ENCODE results near the gene KRT77.

KRT77 gene

GRCh38 chr12:52708010-52708409, 4.7 kb upstream of the KRT77 start:
- H3K9me3 Mint-ChIP-seq, result no peaks in the 10 kb centered on the region
- no peaks in the 10 kb centered on the region for H3K36me3 Mint-ChIP-seq
- no peaks in the 10 kb centered on the region for H3K27me3 Mint-ChIP-seq
- no peak overlapping the region for H3K4me3 Mint-ChIP-seq
- no peak overlapping the region for H3K27ac Mint-ChIP-seq
- peaks cover 36% of the 10 kb centered on the region for H3K4me1 Mint-ChIP-seq

GRCh38 chr12:52704464-52704863, 1.1 kb upstream of the KRT77 start:
- H3K36me3 Mint-ChIP-seq, result no peaks in the 10 kb centered on the region
- H3K9me3 Mint-ChIP-seq, result no peaks in the 10 kb centered on the region
- H3K4me1 Mint-ChIP-seq, result peaks cover 34% of the 10 kb centered on the region
- H3K4me3 Mint-ChIP-seq, result no peak overlapping the region
- no peak overlapping the region for H3K27ac Mint-ChIP-seq
- H3K27me3 Mint-ChIP-seq, result no peaks in the 10 kb centered on the region

- Mint-ChIP-seq H3K27ac (peak overlapping the region; percentile 35), H3K4me1 (peaks cover 31% of the 10 kb centered on the region), H3K4me3 (no peak overlapping the region), H3K36me3 (no peaks in the 10 kb centered on the region), H3K27me3 (no peaks in the 10 kb centered on the region), H3K9me3 (no peaks in the 10 kb centered on the region)
Measured at GRCh38 chr12:52703878-52704277, 554 bp upstream of the KRT77 start.

- Mint-ChIP-seq H3K27ac (no peak overlapping the region), H3K4me1 (peaks cover 15% of the 10 kb centered on the region), H3K9me3 (no peaks in the 10 kb centered on the region), H3K27me3 (no peaks in the 10 kb centered on the region), H3K4me3 (no peak overlapping the region), H3K36me3 (no peaks in the 10 kb centered on the region)
Measured at GRCh38 chr12:52702338-52702737, 986 bp downstream of the KRT77 start.

- Mint-ChIP-seq H3K27ac (peak overlapping the region; percentile 30), H3K4me3 (no peak overlapping the region), H3K9me3 (no peaks in the 10 kb centered on the region), H3K36me3 (no peaks in the 10 kb centered on the region), H3K4me1 (peaks cover 11% of the 10 kb centered on the region), H3K27me3 (no peaks in the 10 kb centered on the region)
Measured at GRCh38 chr12:52701281-52701680, 2.0 kb downstream of the KRT77 start.

- H3K4me3 Mint-ChIP-seq, result no peak overlapping the region
Measured at GRCh38 chr12:52699960-52700359, 3.4 kb downstream of the KRT77 start.

GRCh38 chr12:52699373-52699772, 4.0 kb downstream of the KRT77 start:
- Mint-ChIP-seq H3K36me3 (no peaks in the 10 kb centered on the region), H3K27me3 (no peaks in the 10 kb centered on the region), H3K27ac (no peak overlapping the region), H3K4me1 (peaks cover 8% of the 10 kb centered on the region), H3K9me3 (no peaks in the 10 kb centered on the region), H3K4me3 (no peak overlapping the region)

More at GRCh38 chr12:52699960-52700359, 3.4 kb downstream of the KRT77 start:
- Mint-ChIP-seq H3K27me3 (no peaks in the 10 kb centered on the region), H3K36me3 (no peaks in the 10 kb centered on the region), H3K4me1 (peaks cover 8% of the 10 kb centered on the region), H3K9me3 (no peaks in the 10 kb centered on the region), H3K27ac (no peak overlapping the region)

GRCh38 chr12:52698651-52699340, 4.5 kb downstream of the KRT77 start:
- Mint-ChIP-seq H3K36me3 (no peaks in the 10 kb centered on the region), H3K4me1 (peaks cover 5% of the 10 kb centered on the region), H3K27ac (no peak overlapping the region), H3K9me3 (no peaks in the 10 kb centered on the region), H3K4me3 (no peak overlapping the region), H3K27me3 (no peaks in the 10 kb centered on the region)

GRCh38 chr12:52697058-52697582, 6.2 kb downstream of the KRT77 start:
- Mint-ChIP-seq H3K27me3 (no peaks in the 10 kb centered on the region), H3K36me3 (no peaks in the 10 kb centered on the region), H3K27ac (no peak overlapping the region), H3K4me3 (no peak overlapping the region), H3K9me3 (no peaks in the 10 kb centered on the region), H3K4me1 (peaks cover 17% of the 10 kb centered on the region)

- no peak overlapping the region for H3K27ac Mint-ChIP-seq
- H3K27me3 Mint-ChIP-seq, result no peaks in the 10 kb centered on the region
- H3K4me1 Mint-ChIP-seq, result peaks cover 22% of the 10 kb centered on the region
- no peaks in the 10 kb centered on the region for H3K9me3 Mint-ChIP-seq
- H3K36me3 Mint-ChIP-seq, result no peaks in the 10 kb centered on the region
- H3K4me3 Mint-ChIP-seq, result no peak overlapping the region
Measured at GRCh38 chr12:52696588-52696987, 6.7 kb downstream of the KRT77 start.

- Mint-ChIP-seq H3K4me1 (peaks cover 38% of the 10 kb centered on the region), H3K36me3 (no peaks in the 10 kb centered on the region), H3K27me3 (no peaks in the 10 kb centered on the region), H3K4me3 (no peak overlapping the region), H3K9me3 (no peaks in the 10 kb centered on the region), H3K27ac (no peak overlapping the region)
Measured at GRCh38 chr12:52695039-52695438, 8.3 kb downstream of the KRT77 start.

GRCh38 chr12:52694151-52694550, 9.2 kb downstream of the KRT77 start:
- Mint-ChIP-seq H3K4me3 (no peak overlapping the region), H3K9me3 (no peaks in the 10 kb centered on the region), H3K4me1 (peaks cover 43% of the 10 kb centered on the region), H3K27me3 (no peaks in the 10 kb centered on the region), H3K36me3 (no peaks in the 10 kb centered on the region), H3K27ac (peak overlapping the region; percentile 57)

- Mint-ChIP-seq H3K27ac (peak overlapping the region; percentile 35), H3K4me3 (no peak overlapping the region), H3K9me3 (no peaks in the 10 kb centered on the region), H3K4me1 (peaks cover 46% of the 10 kb centered on the region), H3K27me3 (no peaks in the 10 kb centered on the region), H3K36me3 (no peaks in the 10 kb centered on the region)
Measured at GRCh38 chr12:52693261-52693660, 10.1 kb downstream of the KRT77 start.

GRCh38 chr12:52692254-52692653, 11.1 kb downstream of the KRT77 start:
- Mint-ChIP-seq H3K36me3 (no peaks in the 10 kb centered on the region), H3K27me3 (no peaks in the 10 kb centered on the region), H3K4me1 (peaks cover 54% of the 10 kb centered on the region), H3K4me3 (no peak overlapping the region), H3K9me3 (no peaks in the 10 kb centered on the region), H3K27ac (no peak overlapping the region)

GRCh38 chr12:52691841-52692150, 11.5 kb downstream of the KRT77 start:
- Mint-ChIP-seq H3K4me3 (peak overlapping the region; percentile 84), H3K9me3 (no peaks in the 10 kb centered on the region), H3K27me3 (no peaks in the 10 kb centered on the region), H3K4me1 (peaks cover 57% of the 10 kb centered on the region), H3K27ac (no peak overlapping the region), H3K36me3 (no peaks in the 10 kb centered on the region)

- Mint-ChIP-seq H3K4me1 (peaks cover 57% of the 10 kb centered on the region), H3K9me3 (no peaks in the 10 kb centered on the region), H3K27me3 (no peaks in the 10 kb centered on the region), H3K36me3 (no peaks in the 10 kb centered on the region), H3K4me3 (peak overlapping the region; percentile 84), H3K27ac (peak overlapping the region; percentile 79)
Measured at GRCh38 chr12:52691076-52691840, 12.1 kb downstream of the KRT77 start.
